HCT116 (cell line): ENCODE data around the gene DOCK2. TPM values are rescaled to one million over a fixed set of nuclear protein-coding genes. Genes with fewer than 3 reads are reported as not detected.

ENCODE experiments used
- ATAC-seq: fragments of 200-7000 bp; cut with Tn5 transposase; 2 replicates; pipeline ENCODE4 v1.9.1; 2020; ENCODE audit warnings: mild to moderate bottlenecking, moderate library complexity
- BruUV-seq: library from RNA; stranded (reverse); fragments of 400-500 nt; replicated peaks from 2 replicates; lab custom pipeline; 2021; lab: Mats Ljungman, UMichigan
- CTCF ChIA-PET: fragments of 300-600 bp; sonication (Branson Sonifier 250); formaldehyde crosslinking; loops from one replicate; lab custom pipeline; 2021; ENCODE audit warnings: antibody characterized with exemption; lab: Charles Lee
- POLR2A ChIA-PET: fragments of 300-600, 350-600 bp; sonication (Branson Sonifier 250); formaldehyde crosslinking; loops from one replicate; lab custom pipeline; 2021; ENCODE audit warnings: antibody characterized with exemption; lab: Charles Lee
- RAD21 ChIA-PET, 2 experiments: fragments of 300-600 bp; sonication (Branson Sonifier 250); formaldehyde crosslinking; loops; one replicate each; lab custom pipeline; 2023; ENCODE audit warnings: low total read pairs in 2 of 2; ENCODE audit not compliant: uncharacterized antibody in 2 of 2, unreplicated experiment in 2 of 2, low non-redundant PET in 1 of 2; lab: Charles Lee
- DNase-seq: peaks from one replicate; pipeline ENCODE4 v3.0.0-alpha.2; 2010; ENCODE audit warnings: low read depth, low spot score
- H2AFZ ChIP-seq: fragments of 200-600 bp; shearing (Covaris generic), sonication (generic); 2 replicates; pipeline ENCODE4 v1.6.1; 2017; ENCODE audit warnings: low read depth, mixed run types, mixed read lengths, antibody characterized with exemption, low read length; ENCODE audit not compliant: poor library complexity, severe bottlenecking
- H3K27ac ChIP-seq: 2 replicates; pipeline ENCODE4 v1.5.1; 2012; ENCODE audit warnings: low read depth, low read length
- H3K27me3 ChIP-seq: fragments of 200-600 bp; sonication (generic); 2 replicates; pipeline ENCODE4 v1.6.1; 2016; ENCODE audit warnings: mixed run types, low read length, mixed read lengths; ENCODE audit not compliant: insufficient read depth
- H3K36me3 ChIP-seq, 2 experiments: fragments of 200-500 bp in 1 of 2; fragments of 200-600 bp in 1 of 2; sonication (Bioruptor generic) in 1 of 2; sonication (generic) in 1 of 2; 2 replicates each; pipeline versions ENCODE4 v1.5.1 to v1.6.1; 2014 to 2016; ENCODE audit warnings: low read length in 2 of 2, inconsistent platforms in 1 of 2, mixed read lengths in 1 of 2, mixed run types in 1 of 2; ENCODE audit not compliant: insufficient read depth in 2 of 2, control insufficient read depth in 1 of 2
- H3K4me1 ChIP-seq, 2 experiments: fragments of 200-600 bp in 1 of 2; sonication (generic) in 1 of 2; 2 replicates each; pipeline versions ENCODE4 v1.5.1 to v1.6.1; 2012 to 2017; ENCODE audit warnings: low read length in 2 of 2, inconsistent platforms in 1 of 2, mild to moderate bottlenecking in 1 of 2, mixed read lengths in 1 of 2, mixed run types in 1 of 2, moderate library complexity in 1 of 2; ENCODE audit not compliant: insufficient read depth in 2 of 2, control insufficient read depth in 1 of 2
- H3K4me2 ChIP-seq: fragments of 200-600 bp; sonication (generic); 2 replicates; pipeline ENCODE4 v1.6.1; 2017; ENCODE audit warnings: mixed run types, low read length, mixed read lengths
- H3K4me3 ChIP-seq, 2 experiments: fragments of 200-600 bp in 1 of 2; sonication (generic) in 1 of 2; replicated peaks in 1 of 2; 2 replicates each; pipeline ENCODE4 v1.5.1; 2011 to 2016; ENCODE audit warnings: low read length in 2 of 2, control low read depth in 1 of 2, low read depth in 1 of 2, mild to moderate bottlenecking in 1 of 2, mixed read lengths in 1 of 2, mixed run types in 1 of 2
- H3K79me2 ChIP-seq: fragments of 200-600 bp; sonication (generic); 2 replicates; pipeline ENCODE4 v1.6.1; 2017; ENCODE audit warnings: mild to moderate bottlenecking, mixed run types, low read length, moderate library complexity, mixed read lengths; ENCODE audit not compliant: insufficient read depth
- H3K9ac ChIP-seq: fragments of 200-600 bp; sonication (generic); 2 replicates; pipeline ENCODE4 v1.6.1; 2016; ENCODE audit warnings: low read length, mixed read lengths
- H3K9me2 ChIP-seq: fragments of 200-600 bp; sonication (generic), shearing (Covaris generic); 2 replicates; pipeline ENCODE4 v1.6.1; 2017; ENCODE audit warnings: mixed run types, mild to moderate bottlenecking, moderate library complexity; ENCODE audit not compliant: insufficient read depth
- H3K9me3 ChIP-seq, 2 experiments: fragments of 200-500 bp in 1 of 2; fragments of 200-600 bp in 1 of 2; sonication (Bioruptor generic) in 1 of 2; sonication (generic) in 1 of 2; 2 replicates each; pipeline ENCODE4 v1.6.1; 2014 to 2017; ENCODE audit warnings: low read length in 2 of 2, mixed read lengths in 2 of 2, inconsistent platforms in 1 of 2, low read depth in 1 of 2, mild to moderate bottlenecking in 1 of 2, mixed run types in 1 of 2, moderate library complexity in 1 of 2; ENCODE audit not compliant: control insufficient read depth in 1 of 2, insufficient read depth in 1 of 2
- H4K20me1 ChIP-seq: fragments of 200-600 bp; sonication (generic), shearing (Covaris generic); 2 replicates; pipeline ENCODE4 v1.6.1; 2017; ENCODE audit warnings: mixed run types, mild to moderate bottlenecking, moderate library complexity; ENCODE audit not compliant: insufficient read depth
- CBX3 ChIP-seq: IDR thresholded peaks from 2 replicates; pipeline ENCODE4 v1.6.1; 2012; ENCODE audit warnings: low read depth
- EGR1 ChIP-seq: IDR thresholded peaks from 2 replicates; pipeline ENCODE4 v1.6.1; 2012; ENCODE audit warnings: low read depth
- ELF1 ChIP-seq: IDR thresholded peaks from 2 replicates; pipeline ENCODE4 v1.6.1; 2012; ENCODE audit warnings: low read depth, borderline replicate concordance
- EZH2 ChIP-seq: fragments of 200-600 bp; sonication (generic); IDR thresholded peaks from 2 replicates; pipeline ENCODE4 v1.6.1; 2017; ENCODE audit warnings: antibody characterized with exemption, mixed run types
- EZH2phosphoT487 ChIP-seq: fragments of 200-600 bp; IDR thresholded peaks from 2 replicates; pipeline ENCODE4 v1.6.1; 2018; ENCODE audit warnings: antibody characterized with exemption, borderline replicate concordance
- FOSL1 ChIP-seq: IDR thresholded peaks from 2 replicates; pipeline ENCODE4 v1.6.1; 2012; ENCODE audit warnings: low read depth
- POLR2A ChIP-seq: IDR thresholded peaks from 2 replicates; pipeline ENCODE4 v1.7.0; 2011; ENCODE audit warnings: borderline replicate concordance; ENCODE audit not compliant: insufficient read depth, insufficient read length; ENCODE audit errors: extremely low read depth
- POLR2AphosphoS5 ChIP-seq: IDR thresholded peaks from 2 replicates; pipeline ENCODE4 v1.6.1; 2011; ENCODE audit warnings: mild to moderate bottlenecking, low read depth, low read length, moderate library complexity
- RAD21 ChIP-seq: IDR thresholded peaks from 2 replicates; pipeline ENCODE4 v1.6.1; 2012; ENCODE audit warnings: low read depth, mild to moderate bottlenecking
- SIN3A ChIP-seq: IDR thresholded peaks from 2 replicates; pipeline ENCODE4 v1.6.1; 2012; ENCODE audit warnings: low read depth
- SRF ChIP-seq: IDR thresholded peaks from 2 replicates; pipeline ENCODE4 v1.6.1; 2012; ENCODE audit warnings: low read depth
- TCF7L2 ChIP-seq: IDR thresholded peaks from 2 replicates; pipeline ENCODE4 v1.7.0; 2011; ENCODE audit warnings: borderline replicate concordance, inconsistent platforms; ENCODE audit not compliant: insufficient read depth, insufficient read length; ENCODE audit errors: extremely low read depth
- YY1 ChIP-seq: IDR thresholded peaks from 2 replicates; pipeline ENCODE4 v1.6.1; 2011; ENCODE audit warnings: low read length, low read depth, moderate library complexity, mild to moderate bottlenecking; ENCODE audit not compliant: insufficient replicate concordance; ENCODE audit errors: extremely low read depth
- ZFX ChIP-seq: fragments of 450-650 bp; IDR thresholded peaks from 2 replicates; pipeline ENCODE4 v1.6.1; 2017
- ZNF274 ChIP-seq: fragments of 200-500 bp; sonication (Bioruptor generic); IDR thresholded peaks from 2 replicates; pipeline ENCODE4 v1.6.1; 2014; ENCODE audit warnings: mild to moderate bottlenecking, low read depth, low read length, inconsistent platforms
- intact Hi-C: fragments of 100-400 bp; cut with micrococcal nuclease; formaldehyde crosslinking; loops from 2 replicates; pipeline ENCODE4 v1.10.0; 2022
- total RNA-seq: library from RNA; stranded (reverse); gene quantifications from one replicate; pipeline ENCODE4 v1.2.1, GENCODE V29; 2021; ENCODE audit not compliant: unreplicated experiment
- TF ChIP-seq, protein P1 (sequence below): IDR thresholded peaks from 2 replicates; pipeline ENCODE4 v1.6.1; 2012; ENCODE audit warnings: low read depth
- TF ChIP-seq, protein P2 (sequence below): IDR thresholded peaks from 2 replicates; pipeline ENCODE4 v1.6.1; 2012
- TF ChIP-seq, protein P3 (sequence below): IDR thresholded peaks from 2 replicates; pipeline ENCODE4 v1.6.1; 2012
- TF ChIP-seq, protein P4 (sequence below): IDR thresholded peaks from 2 replicates; pipeline ENCODE4 v1.6.1; 2011; ENCODE audit warnings: mild to moderate bottlenecking, low read length, moderate library complexity; ENCODE audit not compliant: insufficient replicate concordance; ENCODE audit errors: extremely low read depth

Gene DOCK2
- total RNA-seq, 1 experiment from 2014 or later = 0.89 TPM

DNA sequence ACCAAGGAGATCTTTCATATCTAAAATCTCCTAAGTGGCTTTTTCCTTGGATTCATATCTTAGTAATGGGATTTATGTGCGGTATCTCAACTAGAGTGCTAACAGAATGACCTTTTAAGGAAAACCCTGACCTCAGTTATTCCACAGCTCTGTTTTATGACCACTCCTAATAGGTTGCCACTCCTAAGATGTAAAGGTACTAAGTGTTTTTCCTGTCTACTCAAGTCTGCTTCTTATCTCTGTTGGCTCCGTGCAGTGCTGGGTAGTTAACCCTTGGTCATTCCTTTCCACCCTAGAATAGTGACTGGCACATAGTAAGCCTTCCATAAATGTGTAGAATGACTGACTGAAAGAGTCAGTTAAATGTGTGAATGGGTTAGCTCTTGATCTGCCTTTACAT, 161.4 kb downstream of the DOCK2 start:
- intact Hi-C loops = no loop called here
- H2AFZ ChIP-seq = no peak overlapping the region
- CTCF ChIA-PET = no interaction called here
- no peak overlapping the region for H3K4me2 ChIP-seq
- no peaks in the 10 kb centered on the region for H4K20me1 ChIP-seq
- H3K9ac ChIP-seq = no peak overlapping the region
- H3K36me3 ChIP-seq = no peaks in the 10 kb centered on the region
- peaks cover 38% of the 10 kb centered on the region for H3K27me3 ChIP-seq
- no peak overlapping the region for H3K4me3 ChIP-seq
- no peak overlapping the region for H3K27ac ChIP-seq
- no peaks in the 10 kb centered on the region for H3K4me1 ChIP-seq
- H3K9me2 ChIP-seq = no peaks in the 10 kb centered on the region
- RAD21 ChIA-PET = no interaction called here
- no peaks in the 10 kb centered on the region for H3K9me3 ChIP-seq
- DNase-seq = no peak
- BruUV-seq = no TSS peak
- no peak for TF ChIP-seq POLR2AphosphoS5
- no peak for TF ChIP-seq CBX3
- TF ChIP-seq, protein P1, sequence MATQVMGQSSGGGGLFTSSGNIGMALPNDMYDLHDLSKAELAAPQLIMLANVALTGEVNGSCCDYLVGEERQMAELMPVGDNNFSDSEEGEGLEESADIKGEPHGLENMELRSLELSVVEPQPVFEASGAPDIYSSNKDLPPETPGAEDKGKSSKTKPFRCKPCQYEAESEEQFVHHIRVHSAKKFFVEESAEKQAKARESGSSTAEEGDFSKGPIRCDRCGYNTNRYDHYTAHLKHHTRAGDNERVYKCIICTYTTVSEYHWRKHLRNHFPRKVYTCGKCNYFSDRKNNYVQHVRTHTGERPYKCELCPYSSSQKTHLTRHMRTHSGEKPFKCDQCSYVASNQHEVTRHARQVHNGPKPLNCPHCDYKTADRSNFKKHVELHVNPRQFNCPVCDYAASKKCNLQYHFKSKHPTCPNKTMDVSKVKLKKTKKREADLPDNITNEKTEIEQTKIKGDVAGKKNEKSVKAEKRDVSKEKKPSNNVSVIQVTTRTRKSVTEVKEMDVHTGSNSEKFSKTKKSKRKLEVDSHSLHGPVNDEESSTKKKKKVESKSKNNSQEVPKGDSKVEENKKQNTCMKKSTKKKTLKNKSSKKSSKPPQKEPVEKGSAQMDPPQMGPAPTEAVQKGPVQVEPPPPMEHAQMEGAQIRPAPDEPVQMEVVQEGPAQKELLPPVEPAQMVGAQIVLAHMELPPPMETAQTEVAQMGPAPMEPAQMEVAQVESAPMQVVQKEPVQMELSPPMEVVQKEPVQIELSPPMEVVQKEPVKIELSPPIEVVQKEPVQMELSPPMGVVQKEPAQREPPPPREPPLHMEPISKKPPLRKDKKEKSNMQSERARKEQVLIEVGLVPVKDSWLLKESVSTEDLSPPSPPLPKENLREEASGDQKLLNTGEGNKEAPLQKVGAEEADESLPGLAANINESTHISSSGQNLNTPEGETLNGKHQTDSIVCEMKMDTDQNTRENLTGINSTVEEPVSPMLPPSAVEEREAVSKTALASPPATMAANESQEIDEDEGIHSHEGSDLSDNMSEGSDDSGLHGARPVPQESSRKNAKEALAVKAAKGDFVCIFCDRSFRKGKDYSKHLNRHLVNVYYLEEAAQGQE = no peak
- TF ChIP-seq, protein P2, sequence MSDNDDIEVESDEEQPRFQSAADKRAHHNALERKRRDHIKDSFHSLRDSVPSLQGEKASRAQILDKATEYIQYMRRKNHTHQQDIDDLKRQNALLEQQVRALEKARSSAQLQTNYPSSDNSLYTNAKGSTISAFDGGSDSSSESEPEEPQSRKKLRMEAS = no peak
- TF ChIP-seq SIN3A = no peak
- no peak for TF ChIP-seq RAD21
- TF ChIP-seq FOSL1 = no peak
- TF ChIP-seq YY1 = no peak
- no peak for TF ChIP-seq POLR2A
- no peak for TF ChIP-seq SRF
- TF ChIP-seq, protein P3, sequence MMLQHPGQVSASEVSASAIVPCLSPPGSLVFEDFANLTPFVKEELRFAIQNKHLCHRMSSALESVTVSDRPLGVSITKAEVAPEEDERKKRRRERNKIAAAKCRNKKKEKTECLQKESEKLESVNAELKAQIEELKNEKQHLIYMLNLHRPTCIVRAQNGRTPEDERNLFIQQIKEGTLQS = no peak
- TF ChIP-seq ZFX = no peak
- no peak for TF ChIP-seq ELF1
- no peak for TF ChIP-seq ZNF274
- no peak for TF ChIP-seq EZH2phosphoT487
- no peak for TF ChIP-seq EGR1
- TF ChIP-seq EZH2 = no peak
- TF ChIP-seq, protein P4, sequence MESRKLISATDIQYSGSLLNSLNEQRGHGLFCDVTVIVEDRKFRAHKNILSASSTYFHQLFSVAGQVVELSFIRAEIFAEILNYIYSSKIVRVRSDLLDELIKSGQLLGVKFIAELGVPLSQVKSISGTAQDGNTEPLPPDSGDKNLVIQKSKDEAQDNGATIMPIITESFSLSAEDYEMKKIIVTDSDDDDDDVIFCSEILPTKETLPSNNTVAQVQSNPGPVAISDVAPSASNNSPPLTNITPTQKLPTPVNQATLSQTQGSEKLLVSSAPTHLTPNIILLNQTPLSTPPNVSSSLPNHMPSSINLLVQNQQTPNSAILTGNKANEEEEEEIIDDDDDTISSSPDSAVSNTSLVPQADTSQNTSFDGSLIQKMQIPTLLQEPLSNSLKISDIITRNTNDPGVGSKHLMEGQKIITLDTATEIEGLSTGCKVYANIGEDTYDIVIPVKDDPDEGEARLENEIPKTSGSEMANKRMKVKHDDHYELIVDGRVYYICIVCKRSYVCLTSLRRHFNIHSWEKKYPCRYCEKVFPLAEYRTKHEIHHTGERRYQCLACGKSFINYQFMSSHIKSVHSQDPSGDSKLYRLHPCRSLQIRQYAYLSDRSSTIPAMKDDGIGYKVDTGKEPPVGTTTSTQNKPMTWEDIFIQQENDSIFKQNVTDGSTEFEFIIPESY = no peak
- no peak for TF ChIP-seq TCF7L2
- H3K79me2 ChIP-seq = no peaks in the 10 kb centered on the region
- ATAC-seq = no peak
- POLR2A ChIA-PET = no interaction called here
